Heart right ventricle (tissue), 16 donors: Measurements from ENCODE around the gene PCDHGA1. TPM values are rescaled to one million over a fixed set of nuclear protein-coding genes. Genes with fewer than 3 reads are reported as not detected.

Experiments used
- ATAC-seq, 8 donors: fragments of 200-7000 bp; cut with Tn5 transposase; one replicate each; pipeline ENCODE4 v1.9.1; 2020; ENCODE audit warnings: mild to moderate bottlenecking in 8 of 8, moderate library complexity in 8 of 8, moderate number of reproducible peaks in 1 of 8
- DNase-seq, 2 donors: peaks; one replicate each; pipeline ENCODE4 v3.0.0-alpha.2; 2020
- H3K27ac ChIP-seq, 10 donors: fragments of 200-600 bp; sonication (generic) in 2 of 10; one replicate each; pipeline versions ENCODE4 v1.5.0 to v1.8.0; 2020 to 2022; ENCODE audit warnings: mild to moderate bottlenecking in 3 of 10
- H3K27me3 ChIP-seq, 7 donors: fragments of 200-600 bp; one replicate each; pipeline ENCODE4 v1.8.0; 2021 to 2022; ENCODE audit warnings: mild to moderate bottlenecking in 2 of 7
- H3K36me3 ChIP-seq, 9 donors: fragments of 200-600 bp; sonication (generic) in 1 of 9; one replicate each; pipeline versions ENCODE4 v1.5.0 to v1.8.0; 2020 to 2022; ENCODE audit warnings: mild to moderate bottlenecking in 2 of 9
- H3K4me1 ChIP-seq, 9 donors: fragments of 200-600 bp; sonication (generic) in 1 of 9; one replicate each; pipeline versions ENCODE4 v1.5.0 to v1.8.0; 2020 to 2022; ENCODE audit warnings: mild to moderate bottlenecking in 4 of 9
- H3K4me3 ChIP-seq, 10 donors: fragments of 200-600 bp; sonication (generic) in 2 of 10; one replicate each; pipeline versions ENCODE4 v1.5.0 to v1.8.0; 2020 to 2022; ENCODE audit warnings: mild to moderate bottlenecking in 7 of 10, moderate library complexity in 2 of 10
- H3K9me3 ChIP-seq, 11 donors: fragments of 200-600 bp in 10 of 11; sonication (generic) in 2 of 11; one replicate each; pipeline versions ENCODE4 v1.5.0 to v1.8.0; 2013 to 2022; ENCODE audit warnings: mild to moderate bottlenecking in 2 of 11, control low read depth in 1 of 11, moderate library complexity in 1 of 11
- whole genome bisulfite sequencing, 2 donors: extraction: QIAGEN DNeasy Blood & Tissue Kit; methylation state at CpG; one replicate each; pipeline ENCODE4 v1.1.7; 2013; ENCODE audit warnings: inconsistent platforms in 1 of 2; 5-methylcytosine and 5-hydroxymethylcytosine counted together
- intact Hi-C, 10 donors: fragments of 100-400 bp; cut with DNase I; formaldehyde crosslinking; loops; one replicate each; pipeline versions ENCODE4 v1.11.1 to v1.14.2; 2022
- polyA plus RNA-seq, 2 donors: library from polyadenylated mRNA; stranded (reverse); fragments of 200-250 nt; gene quantifications; one replicate each; pipeline ENCODE4 v1.2.3, GENCODE V29; 2013
- total RNA-seq, 10 donors: library from RNA; stranded (reverse); fragmentation: NEBNext Ultra II Directional in 3 of 10; extraction: Animal tissue kit (Norgen Biotek cat#: 25700) in 3 of 10; gene quantifications; one replicate each; pipeline versions ENCODE4 v1.2.1 to v1.2.4, GENCODE V29; 2021 to 2023
- TF ChIP-seq, protein P1 (sequence below), 9 donors: fragments of 200-600 bp; sonication (generic) in 2 of 9; IDR thresholded peaks; one replicate each; pipeline versions ENCODE4 v1.5.0 to v1.8.0; 2021 to 2022; ENCODE audit warnings: antibody characterized with exemption in 9 of 9, mild to moderate bottlenecking in 5 of 9, moderate library complexity in 1 of 9
- donor health status: Arrhythmogenic right ventricular cardiomyopathy.
- donor health status: ischemic (EF 13 %, LVEDD 7.1; RV severe dilation, severe dysfunction).
- donor health status: healthy with polysubstance abuse.
- donor health status: DM: no; HTN: yes; CAD: no.
- donor health status: DM: no; HTN: no; CAD: no.
- donor health status: ischemic (EF 25% LVEDD 6.9; RV normal size, moderate dysfunction).
- donor health status: ischemic (EF 25% LVEDD 5.7; RV mildly dilated, moderate dysfunction).
- donor health status: healthy.
- donor health status: DM: yes; HTN: yes; CAD: no.
- donor health status: Ischemic cardiomyopathy.
- donor health status: ischemic (EF 35%, LVEDD 5.7; RV mildly dilated, moderate dysfunction).
- donor health status: nonischemic (EF 11% LVEDD 7.7; RV severe dilation, severe dysfunction).
- donor health status: DM: yes; HTN: yes; CAD: no.
- donor health status: PGD.
- donor health status: ischemic (EF 29% LVEDD 5.4; RV normal size, mild dysfunction).
- donor health status: nonischemic (EF 23%, LVEDD 6.1; RV moderate dilation, normal function).

PCDHGA1 gene
- total and polyA plus RNA-seq, 12 donors: 0.57 to 5.0 (median 2.6) TPM

DNA sequence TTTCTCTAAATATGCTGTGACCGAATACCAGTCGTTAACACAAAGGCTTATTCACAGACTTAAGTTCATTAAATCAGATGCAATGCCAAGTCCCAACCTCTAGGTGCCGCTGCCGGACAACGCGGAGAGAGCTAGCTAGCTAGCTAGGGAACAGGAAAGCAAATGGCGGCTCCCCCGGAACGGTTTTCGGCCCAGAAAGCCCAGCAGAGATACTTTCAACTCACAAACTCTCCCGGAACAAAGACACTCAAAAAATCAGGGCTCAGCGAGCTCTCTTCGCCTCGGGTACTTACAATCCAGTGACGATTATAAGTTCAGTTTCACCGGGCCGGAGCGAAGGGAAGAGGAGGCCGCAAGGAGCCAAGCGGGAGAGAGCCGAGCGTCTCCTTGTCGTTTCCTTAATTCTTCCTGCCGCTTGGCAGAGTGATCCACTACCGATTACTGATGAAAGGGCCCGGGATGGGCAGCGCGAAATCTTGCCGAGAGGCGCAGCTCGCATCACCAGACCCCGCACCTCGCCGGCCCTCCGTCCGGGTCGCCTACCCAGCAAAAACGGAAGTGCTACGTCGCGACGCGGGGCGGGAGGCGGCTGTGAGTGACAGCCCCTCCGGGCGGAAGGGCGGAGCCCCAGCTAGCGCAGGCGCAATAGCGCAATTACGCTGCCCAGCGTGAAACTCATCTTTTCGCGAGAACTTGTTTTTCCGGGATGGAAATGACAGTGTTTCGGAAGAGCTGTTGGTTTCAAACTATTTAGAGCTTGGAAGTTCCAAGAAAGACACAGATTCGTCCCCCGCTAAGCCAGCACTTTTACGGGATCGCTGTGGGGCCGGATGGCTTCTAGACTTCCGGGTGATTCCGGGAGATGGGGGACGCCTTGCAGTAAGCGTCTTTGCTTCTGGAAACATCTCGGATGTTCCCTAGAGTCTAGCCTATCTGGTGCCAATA is 9.8 kb upstream of the PCDHGA1 start, which contains the start of gene TAF7:
TAF7 (minus strand) TSS at position 560 of the 945 bp plus-strand sequence. CDS start 740 bp downstream, outside the sequence.
- Histone ChIP-seq H3K4me3 (peak within 1 kb of the TSS; percentile 56 to 96 (median 72)), H3K36me3 (peaks cover 0 to 46% (median 21%) of the 10 kb centered on the region in 9 donors), H3K27ac (peak within 1 kb of the TSS; percentile 87 to 99 (median 92)), H3K4me1 (peaks cover 0 to 23% (median 13%) of the 10 kb centered on the region in 9 donors), H3K27me3 (no peaks in the 10 kb centered on the region), H3K9me3 (peaks cover 0 to 76% (median 45%) of the 10 kb centered on the region in 11 donors)
- DNase-seq (peak; percentile 90 to 93), ATAC-seq (peak; percentile 99 to 100 (median 100))
- WGBS, 2 donors: 1 to 2% methylated on average over 67 of the region's 67 CpGs
- TF ChIP-seq, protein P1, sequence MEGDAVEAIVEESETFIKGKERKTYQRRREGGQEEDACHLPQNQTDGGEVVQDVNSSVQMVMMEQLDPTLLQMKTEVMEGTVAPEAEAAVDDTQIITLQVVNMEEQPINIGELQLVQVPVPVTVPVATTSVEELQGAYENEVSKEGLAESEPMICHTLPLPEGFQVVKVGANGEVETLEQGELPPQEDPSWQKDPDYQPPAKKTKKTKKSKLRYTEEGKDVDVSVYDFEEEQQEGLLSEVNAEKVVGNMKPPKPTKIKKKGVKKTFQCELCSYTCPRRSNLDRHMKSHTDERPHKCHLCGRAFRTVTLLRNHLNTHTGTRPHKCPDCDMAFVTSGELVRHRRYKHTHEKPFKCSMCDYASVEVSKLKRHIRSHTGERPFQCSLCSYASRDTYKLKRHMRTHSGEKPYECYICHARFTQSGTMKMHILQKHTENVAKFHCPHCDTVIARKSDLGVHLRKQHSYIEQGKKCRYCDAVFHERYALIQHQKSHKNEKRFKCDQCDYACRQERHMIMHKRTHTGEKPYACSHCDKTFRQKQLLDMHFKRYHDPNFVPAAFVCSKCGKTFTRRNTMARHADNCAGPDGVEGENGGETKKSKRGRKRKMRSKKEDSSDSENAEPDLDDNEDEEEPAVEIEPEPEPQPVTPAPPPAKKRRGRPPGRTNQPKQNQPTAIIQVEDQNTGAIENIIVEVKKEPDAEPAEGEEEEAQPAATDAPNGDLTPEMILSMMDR (IDR thresholded peaks at IDR 0.05): peak; percentile 79 to 92 (median 87)
- intact Hi-C loops: loop anchor here in 6 of 10 donors (2.0 to 10.0 kb wide), 7 partner anchors 76 to 918 kb away; partner anchors contain the start of genes ANKHD1 (in 1 of the 6), PCDHB12 (in 1 of the 6) and PCDHB15 (in 1 of the 6)

DNA sequence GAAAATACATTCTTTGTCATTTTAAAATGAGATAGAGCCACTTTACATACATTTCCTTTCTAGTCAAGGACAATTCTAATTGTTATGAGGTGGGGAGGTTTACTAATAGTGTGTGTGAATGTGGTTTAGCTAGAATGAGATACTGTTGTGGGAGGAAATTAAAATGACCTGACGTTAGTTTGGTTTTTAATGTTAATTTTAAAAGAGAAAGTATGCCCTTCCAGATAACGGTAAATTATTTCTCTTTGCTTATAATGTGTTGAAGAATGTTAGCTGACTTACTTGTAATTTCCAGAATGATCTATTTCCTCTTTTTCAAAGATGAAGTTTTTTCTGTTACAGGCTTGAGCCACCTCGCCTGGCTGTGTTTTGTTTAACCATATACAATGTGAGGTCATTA is 8.1 kb upstream of the PCDHGA1 start:
- Histone ChIP-seq H3K27me3 (peaks cover 0 to 4% (median 0%) of the 10 kb centered on the region in 7 donors), H3K27ac (no peak overlapping the region), H3K9me3 (peaks cover 0 to 75% (median 33%) of the 10 kb centered on the region in 11 donors), H3K4me3 (no peak overlapping the region), H3K36me3 (peaks cover 0 to 31% (median 21%) of the 10 kb centered on the region in 9 donors), H3K4me1 (peaks cover 0 to 31% (median 13%) of the 10 kb centered on the region in 9 donors)
- 86 to 95% methylated on average over 3 of the region's 3 CpGs for WGBS, 2 donors
- no peak for DNase-seq
- intact Hi-C loops: loop anchor here in 5 of 10 donors (5.0 to 10.0 kb wide), 5 partner anchors 77 to 920 kb away; partner anchors contain the start of genes ANKHD1 (in 1 of the 5), PCDHB12 (in 1 of the 5) and PCDHB15 (in 1 of the 5)
- no peak for ATAC-seq
- TF ChIP-seq, protein P1 (IDR thresholded peaks at IDR 0.05): no peak

DNA sequence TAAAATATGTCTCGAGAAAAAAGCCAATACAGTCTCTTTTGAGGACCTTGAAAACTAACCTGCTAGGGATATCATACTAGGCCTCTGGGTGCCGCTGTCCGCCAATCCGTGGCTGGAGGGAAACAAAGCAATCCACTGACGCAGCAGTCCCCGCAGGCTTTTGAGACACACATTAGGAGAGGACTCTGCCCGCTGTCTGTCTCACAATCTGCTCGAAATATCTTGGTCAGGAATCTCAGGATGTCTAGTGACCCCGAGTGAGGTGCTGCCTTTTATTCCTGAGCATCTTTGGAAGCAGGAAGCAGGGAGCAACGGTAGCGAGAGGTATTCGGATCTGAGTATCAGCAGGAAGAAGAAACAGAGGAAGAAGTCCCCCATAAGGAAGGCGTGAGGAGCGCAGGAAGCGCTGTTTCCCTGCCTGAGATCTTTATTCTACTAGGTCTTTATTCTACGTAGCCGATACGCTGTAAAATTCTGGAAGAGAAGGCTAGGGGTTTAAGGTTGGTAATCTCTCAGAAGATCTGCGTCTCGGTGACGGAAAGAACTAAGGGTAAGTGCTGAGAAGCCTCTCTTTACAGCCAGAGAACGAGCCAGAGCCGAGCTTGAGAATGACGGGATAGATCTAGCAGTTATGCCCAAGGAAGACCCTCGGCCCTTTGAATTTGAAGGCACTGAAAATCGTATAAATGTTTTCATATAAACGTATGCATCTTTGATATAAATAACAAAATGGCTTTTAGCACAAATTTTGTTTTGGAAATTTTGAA is 4.0 kb upstream of the PCDHGA1 start:
- Histone ChIP-seq H3K27me3 (peaks cover 0 to 15% (median 0%) of the 10 kb centered on the region in 7 donors), H3K27ac (peak overlapping the region; percentile 5 to 83 (median 77)), H3K4me1 (peaks cover 0 to 19% (median 0%) of the 10 kb centered on the region in 9 donors), H3K36me3 (peaks cover 0 to 5% (median 0%) of the 10 kb centered on the region in 9 donors), H3K9me3 (peaks cover 0 to 78% (median 5%) of the 10 kb centered on the region in 11 donors), H3K4me3 (peak overlapping the region; percentile 29 to 63 (median 50))
- intact Hi-C loops: loop anchor here in 5 of 10 donors (5.0 to 10.0 kb wide), 4 partner anchors 81 to 239 kb away; partner anchors contain the start of genes PCDHB12 (in 1 of the 5) and PCDHB15 (in 1 of the 5)
- DNase-seq (peak; percentile 70 to 75), ATAC-seq (peak; percentile 76 to 96 (median 88))
- TF ChIP-seq, protein P1 (IDR thresholded peaks at IDR 0.05): peak; percentile 38 to 73 (median 58)
- whole genome bisulfite sequencing, 2 donors: 5 to 7% methylated on average over 27 of the region's 27 CpGs
